Liver (tissue), 3 donors: ENCODE measurements around the gene TPPP3.

Source experiments
- GABPA ChIP-seq, 2 donors: IDR thresholded peaks in 1 of 2; conservative IDR thresholded peaks in 1 of 2; 2 replicates each; pipeline ENCODE4 v1.6.1; 2016; ENCODE audit warnings: antibody characterized with exemption in 2 of 2, mild to moderate bottlenecking in 1 of 2, moderate library complexity in 1 of 2
- HNF4G ChIP-seq: IDR thresholded peaks from 2 replicates; pipeline ENCODE4 v1.6.1; 2016; ENCODE audit warnings: antibody characterized with exemption
- JUND ChIP-seq, 2 donors: IDR thresholded peaks; 2 replicates each; pipeline ENCODE4 v1.6.1; 2016; ENCODE audit warnings: antibody characterized with exemption in 2 of 2
- RAD21 ChIP-seq, 2 donors: IDR thresholded peaks; 2 replicates each; pipeline ENCODE4 v1.6.1; 2016; ENCODE audit warnings: antibody characterized with exemption in 2 of 2, mild to moderate bottlenecking in 2 of 2
- RXRA ChIP-seq, 2 donors: IDR thresholded peaks; 2 replicates each; pipeline ENCODE4 v1.6.1; 2017 to 2018; ENCODE audit warnings: antibody characterized with exemption in 2 of 2, mild to moderate bottlenecking in 1 of 2
- SP1 ChIP-seq: IDR thresholded peaks from 2 replicates; pipeline ENCODE4 v1.6.1; 2018; ENCODE audit warnings: antibody characterized with exemption, mild to moderate bottlenecking
- TAF1 ChIP-seq: conservative IDR thresholded peaks from 2 replicates; pipeline ENCODE4 v1.6.1; 2016; ENCODE audit warnings: antibody characterized with exemption, mild to moderate bottlenecking
- YY1 ChIP-seq: IDR thresholded peaks from 2 replicates; pipeline ENCODE4 v1.6.1; 2016; ENCODE audit warnings: antibody characterized with exemption, mild to moderate bottlenecking
- TF ChIP-seq, protein P1 (sequence below): fragments of 150-350 bp; IDR thresholded peaks from 2 replicates; pipeline ENCODE4 v1.5.1; 2017; ENCODE audit warnings: improper control_type of control experiment, low read depth, low read length; ENCODE audit not compliant: missing input control
- TF ChIP-seq, protein P2 (sequence below): IDR thresholded peaks from 2 replicates; pipeline ENCODE4 v1.6.1; 2016; ENCODE audit warnings: antibody characterized with exemption
- donor health status: healthy.
- donor health status: healthy.

DNA sequence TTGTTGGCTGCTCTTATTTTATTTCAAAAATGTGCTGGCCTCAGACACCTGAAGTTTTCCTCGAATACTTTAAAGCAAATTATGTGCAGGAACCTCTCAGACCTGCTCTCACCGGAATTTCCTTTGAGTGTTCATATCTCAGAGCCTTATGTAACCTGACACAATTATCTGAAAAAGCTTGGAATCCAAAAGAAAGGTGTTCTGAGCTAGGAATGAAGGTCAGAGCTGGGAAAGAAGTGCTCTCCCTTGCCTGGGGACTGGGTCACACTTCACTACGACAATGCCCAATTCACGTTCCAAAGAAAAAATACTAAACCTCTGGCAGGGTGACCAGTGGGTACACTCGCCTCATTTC, 30.9 kb upstream of the TPPP3 start:
- TF ChIP-seq RXRA (IDR thresholded peaks at IDR 0.05) = no peak
- TF ChIP-seq, protein P1, sequence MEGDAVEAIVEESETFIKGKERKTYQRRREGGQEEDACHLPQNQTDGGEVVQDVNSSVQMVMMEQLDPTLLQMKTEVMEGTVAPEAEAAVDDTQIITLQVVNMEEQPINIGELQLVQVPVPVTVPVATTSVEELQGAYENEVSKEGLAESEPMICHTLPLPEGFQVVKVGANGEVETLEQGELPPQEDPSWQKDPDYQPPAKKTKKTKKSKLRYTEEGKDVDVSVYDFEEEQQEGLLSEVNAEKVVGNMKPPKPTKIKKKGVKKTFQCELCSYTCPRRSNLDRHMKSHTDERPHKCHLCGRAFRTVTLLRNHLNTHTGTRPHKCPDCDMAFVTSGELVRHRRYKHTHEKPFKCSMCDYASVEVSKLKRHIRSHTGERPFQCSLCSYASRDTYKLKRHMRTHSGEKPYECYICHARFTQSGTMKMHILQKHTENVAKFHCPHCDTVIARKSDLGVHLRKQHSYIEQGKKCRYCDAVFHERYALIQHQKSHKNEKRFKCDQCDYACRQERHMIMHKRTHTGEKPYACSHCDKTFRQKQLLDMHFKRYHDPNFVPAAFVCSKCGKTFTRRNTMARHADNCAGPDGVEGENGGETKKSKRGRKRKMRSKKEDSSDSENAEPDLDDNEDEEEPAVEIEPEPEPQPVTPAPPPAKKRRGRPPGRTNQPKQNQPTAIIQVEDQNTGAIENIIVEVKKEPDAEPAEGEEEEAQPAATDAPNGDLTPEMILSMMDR = no peak
- TF ChIP-seq, protein P2, sequence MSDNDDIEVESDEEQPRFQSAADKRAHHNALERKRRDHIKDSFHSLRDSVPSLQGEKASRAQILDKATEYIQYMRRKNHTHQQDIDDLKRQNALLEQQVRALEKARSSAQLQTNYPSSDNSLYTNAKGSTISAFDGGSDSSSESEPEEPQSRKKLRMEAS = no peak
- TF ChIP-seq TAF1 = no peak
- TF ChIP-seq RAD21 (IDR thresholded peaks at IDR 0.05) = no peak
- TF ChIP-seq GABPA (IDR thresholded peaks at IDR 0.05 in 1 of 2, conservative IDR thresholded peaks at IDR 0.05 in 1 of 2) = no peak
- no peak for TF ChIP-seq YY1
- TF ChIP-seq SP1 = no peak
- no peak for TF ChIP-seq HNF4G
- no peak for TF ChIP-seq JUND (IDR thresholded peaks at IDR 0.05)
